NCI-H1417 treated with DMSO at 0.1 percent for 48 hours (cell line): Measurements from ENCODE around the gene DLK2.
"Not testable (repeated sequence)": the region's sequence is repeated elsewhere in the genome, so short reads cannot be mapped to it uniquely, and the experiment has no call there.

ENCODE experiments used
- DNase-seq: peaks from one replicate; lab custom pipeline; 2025; lab: John Stamatoyannopoulos, UW

DLK2 gene

GRCh38 chr6:43481591-43482236, 26.4 kb upstream of the DLK2 start:
- DNase-seq, result no peak

GRCh38 chr6:43481075-43481474, 25.7 kb upstream of the DLK2 start:
- DNase-seq, result no peak

- DNase-seq, result no peak
These were observed 22.6 kb upstream of the DLK2 start for GRCh38 chr6:43478008-43478372.

- DNase-seq, result peak; percentile 40
These were observed 22.1 kb upstream of the DLK2 start, which contains the start of gene TJAP1 for GRCh38 chr6:43477235-43478007. Gene TJAP1 (plus strand): TSS chr6:43477570. CDS start chr6:43499002, 21,432 bp downstream.

- DNase-seq, result no peak
These were observed 21.4 kb upstream of the DLK2 start for GRCh38 chr6:43476746-43477145.

GRCh38 chr6:43475516-43475915, 20.2 kb upstream of the DLK2 start:
- DNase-seq, result no peak

- DNase-seq, result no peak
These were observed 17.2 kb upstream of the DLK2 start for GRCh38 chr6:43472515-43472914.

GRCh38 chr6:43471399-43471798, 16.1 kb upstream of the DLK2 start:
- DNase-seq, result no peak

GRCh38 chr6:43469947-43470346, 14.6 kb upstream of the DLK2 start:
- DNase-seq, result no peak

GRCh38 chr6:43468748-43469681, 13.7 kb upstream of the DLK2 start:
- no peak for DNase-seq

- DNase-seq, result no peak
These were observed 12.9 kb upstream of the DLK2 start for GRCh38 chr6:43468240-43468639.

GRCh38 chr6:43467752-43468151, 12.4 kb upstream of the DLK2 start:
- no peak for DNase-seq

- DNase-seq, result not testable (repeated sequence)
These were observed 11.9 kb upstream of the DLK2 start for GRCh38 chr6:43467265-43467664.

GRCh38 chr6:43465948-43466347, 10.6 kb upstream of the DLK2 start:
- DNase-seq, result no peak

- DNase-seq, result no peak
These were observed 9.0 kb upstream of the DLK2 start for GRCh38 chr6:43464337-43464736.

- DNase-seq, result no peak
These were observed 6.6 kb upstream of the DLK2 start for GRCh38 chr6:43461936-43462335.

- no peak for DNase-seq
These were observed 4.7 kb upstream of the DLK2 start for GRCh38 chr6:43460032-43460431.

- DNase-seq, result no peak
These were observed 4.2 kb upstream of the DLK2 start for GRCh38 chr6:43459535-43459934.

- DNase-seq, result not testable (repeated sequence)
These were observed 2.8 kb upstream of the DLK2 start for GRCh38 chr6:43458154-43458553.

GRCh38 chr6:43457643-43458042, 2.3 kb upstream of the DLK2 start:
- no peak for DNase-seq

- no peak for DNase-seq
These were observed 435 bp downstream of the DLK2 start for GRCh38 chr6:43454696-43455530.

GRCh38 chr6:43454290-43454695, 1.1 kb downstream of the DLK2 start:
- no peak for DNase-seq
